K562 (cell line): ENCODE measurements around the gene KCTD19. TPM values are rescaled to one million over a fixed set of nuclear protein-coding genes. Genes with fewer than 3 reads are reported as not detected.

Experiments
- BCL6 ChIP-seq: fragments of 250-450 bp; sonication (Bioruptor Pico); IDR thresholded peaks from 2 replicates; pipeline ENCODE4 v1.4.0; 2020
- BRD9 ChIP-seq: fragments of 450-650 bp; IDR thresholded peaks from 2 replicates; pipeline ENCODE4 v1.6.1; 2018; ENCODE audit warnings: low read depth; ENCODE audit not compliant: partially characterized antibody
- CBFB ChIP-seq: sonication (generic); formaldehyde crosslinking; IDR thresholded peaks from 2 replicates; pipeline ENCODE4 v1.4.0; 2020; ENCODE audit warnings: mild to moderate bottlenecking, missing genetic modification reagents
- CBX1 ChIP-seq: sonication (generic); IDR thresholded peaks from 2 replicates; pipeline ENCODE4 v1.6.1; 2016; ENCODE audit warnings: antibody characterized with exemption, low read depth, mild to moderate bottlenecking
- FOXP1 ChIP-seq: sonication (generic); formaldehyde crosslinking; IDR thresholded peaks from 2 replicates; pipeline ENCODE4 v1.8.0; 2022; ENCODE audit warnings: mild to moderate bottlenecking, missing genetic modification reagents
- GATAD2B ChIP-seq: fragments of 450-650 bp; IDR thresholded peaks from 2 replicates; pipeline ENCODE4 v1.6.1; 2017; ENCODE audit warnings: mild to moderate bottlenecking, borderline replicate concordance
- HNRNPL ChIP-seq: fragments of 200-400 bp; formaldehyde crosslinking; IDR thresholded peaks from 2 replicates; pipeline ENCODE4 v1.6.1; 2017; ENCODE audit warnings: low read depth, mild to moderate bottlenecking, low read length
- MYC ChIP-seq, 2 experiments: fragments of 250-450 bp in 1 of 2; sonication (Bioruptor Pico) in 1 of 2; IDR thresholded peaks; 2 replicates each; pipeline versions ENCODE4 v1.5.1 to v1.6.1; 2012 to 2021; ENCODE audit warnings: low read depth in 2 of 2, borderline replicate concordance in 1 of 2, improper control_type of control experiment in 1 of 2, low read length in 1 of 2, mild to moderate bottlenecking in 1 of 2, moderate library complexity in 1 of 2
- NCOR1 ChIP-seq: fragments of 450-650 bp; IDR thresholded peaks from 2 replicates; pipeline ENCODE4 v1.6.1; 2016; ENCODE audit warnings: mild to moderate bottlenecking, moderate library complexity
- PCBP1 ChIP-seq: fragments of 200-400 bp; formaldehyde crosslinking; IDR thresholded peaks from 2 replicates; pipeline ENCODE4 v1.6.1; 2018; ENCODE audit warnings: mild to moderate bottlenecking, low read depth, low read length; ENCODE audit not compliant: poor library complexity, severe bottlenecking
- PYGO2 ChIP-seq: fragments of 450-650 bp; IDR thresholded peaks from 2 replicates; pipeline ENCODE4 v1.6.1; 2016; ENCODE audit warnings: mild to moderate bottlenecking, missing genetic modification characterization, moderate library complexity, missing compliant biosample characterization
- SIRT6 ChIP-seq: IDR thresholded peaks from one replicate; pipeline ENCODE4 v1.6.1; 2012; ENCODE audit warnings: low read depth, mild to moderate bottlenecking, control low read depth, inconsistent platforms, low read length, moderate library complexity
- SLC30A9 ChIP-seq: fragments of 250-450 bp; sonication (Bioruptor Pico); IDR thresholded peaks from 2 replicates; pipeline ENCODE4 v1.8.0; 2022; ENCODE audit warnings: mild to moderate bottlenecking, moderate library complexity
- TEAD4 ChIP-seq, 2 experiments: sonication (generic) in 1 of 2; formaldehyde crosslinking in 1 of 2; IDR thresholded peaks; 2 replicates each; pipeline versions ENCODE4 v1.6.1 to v1.8.0; 2012 to 2022; ENCODE audit warnings: borderline replicate concordance in 1 of 2, inconsistent platforms in 1 of 2, low read length in 1 of 2, mild to moderate bottlenecking in 1 of 2, missing genetic modification reagents in 1 of 2
- ZC3H8 ChIP-seq: fragments of 450-650 bp; IDR thresholded peaks from 2 replicates; pipeline ENCODE4 v1.6.1; 2017
- ZFX ChIP-seq: sonication (generic); formaldehyde crosslinking; IDR thresholded peaks from 2 replicates; pipeline ENCODE4 v1.8.0; 2022; ENCODE audit warnings: mild to moderate bottlenecking, missing genetic modification reagents, moderate library complexity
- ZNF212 ChIP-seq: fragments of 450-650 bp; formaldehyde crosslinking; IDR thresholded peaks from 2 replicates; pipeline ENCODE4 v1.4.0; 2020; ENCODE audit warnings: mild to moderate bottlenecking
- ZNF444 ChIP-seq: fragments of 250-450 bp; sonication (Bioruptor Pico); IDR thresholded peaks from 2 replicates; pipeline ENCODE4 v1.4.0; 2020; ENCODE audit warnings: mild to moderate bottlenecking, moderate library complexity
- polyA plus RNA-seq, 8 experiments: library from polyadenylated mRNA; depleted of rRNA in 4 of 8; stranded (reverse) in 5 of 8; unstranded in 3 of 8; fragments of >200 nt; fragmentation: Nextera tagmentation in 2 of 8; fragmentation: Illumina TruSeq in 1 of 8; extraction: Ambion mirVana in 2 of 8; extraction: Trizol in 1 of 8; gene quantifications; 2 replicates each; pipeline versions ENCODE4 v1.2.1 to v1.2.3, GENCODE V29; 2011 to 2014; ENCODE audit warnings: inconsistent platforms in 1 of 8, missing spikeins in 1 of 8
- total RNA-seq, 7 experiments: library from RNA; depleted of rRNA in 6 of 7; stranded (reverse); fragments of >200 nt in 6 of 7; fragmentation: Illumina TruSeq in 2 of 7; extraction: Trizol in 2 of 7; gene quantifications; 2 replicates each; pipeline versions ENCODE4 v1.2.1 to v1.2.3, GENCODE V29; 2011 to 2021; ENCODE audit warnings: low replicate concordance in 1 of 7
- TF ChIP-seq, protein P1 (sequence below): sonication (generic); IDR thresholded peaks from 2 replicates; pipeline ENCODE4 v1.6.1; 2016
- TF ChIP-seq, protein P2 (sequence below): sonication (generic); formaldehyde crosslinking; IDR thresholded peaks from 2 replicates; pipeline ENCODE4 v1.8.0; 2022; ENCODE audit warnings: missing genetic modification reagents, mild to moderate bottlenecking, moderate library complexity, borderline replicate concordance
- TF ChIP-seq, protein P3 (sequence below): fragments of 450-650 bp; formaldehyde crosslinking; IDR thresholded peaks from 2 replicates; pipeline ENCODE4 v1.4.0; 2020; ENCODE audit warnings: mild to moderate bottlenecking
- TF ChIP-seq, protein P4 (sequence below), 2 experiments: IDR thresholded peaks; 2 replicates each; pipeline ENCODE4 v1.6.1; 2011; ENCODE audit warnings: borderline replicate concordance in 1 of 2, control low read depth in 1 of 2, low read depth in 1 of 2, low read length in 1 of 2, mild to moderate bottlenecking in 1 of 2, mixed read lengths in 1 of 2, moderate library complexity in 1 of 2; ENCODE audit not compliant: insufficient read depth in 1 of 2, insufficient read length in 1 of 2, poor library complexity in 1 of 2, severe bottlenecking in 1 of 2; ENCODE audit errors: extremely low read depth in 1 of 2

The KCTD19 gene
- total and polyA plus RNA-seq, 9 of the 15 experiments (the other 6 are each of a cell fraction or from before 2014, with no cell fraction given), result 0.03 to 0.91 (median 0.22) TPM; not detected in 2

DNA sequence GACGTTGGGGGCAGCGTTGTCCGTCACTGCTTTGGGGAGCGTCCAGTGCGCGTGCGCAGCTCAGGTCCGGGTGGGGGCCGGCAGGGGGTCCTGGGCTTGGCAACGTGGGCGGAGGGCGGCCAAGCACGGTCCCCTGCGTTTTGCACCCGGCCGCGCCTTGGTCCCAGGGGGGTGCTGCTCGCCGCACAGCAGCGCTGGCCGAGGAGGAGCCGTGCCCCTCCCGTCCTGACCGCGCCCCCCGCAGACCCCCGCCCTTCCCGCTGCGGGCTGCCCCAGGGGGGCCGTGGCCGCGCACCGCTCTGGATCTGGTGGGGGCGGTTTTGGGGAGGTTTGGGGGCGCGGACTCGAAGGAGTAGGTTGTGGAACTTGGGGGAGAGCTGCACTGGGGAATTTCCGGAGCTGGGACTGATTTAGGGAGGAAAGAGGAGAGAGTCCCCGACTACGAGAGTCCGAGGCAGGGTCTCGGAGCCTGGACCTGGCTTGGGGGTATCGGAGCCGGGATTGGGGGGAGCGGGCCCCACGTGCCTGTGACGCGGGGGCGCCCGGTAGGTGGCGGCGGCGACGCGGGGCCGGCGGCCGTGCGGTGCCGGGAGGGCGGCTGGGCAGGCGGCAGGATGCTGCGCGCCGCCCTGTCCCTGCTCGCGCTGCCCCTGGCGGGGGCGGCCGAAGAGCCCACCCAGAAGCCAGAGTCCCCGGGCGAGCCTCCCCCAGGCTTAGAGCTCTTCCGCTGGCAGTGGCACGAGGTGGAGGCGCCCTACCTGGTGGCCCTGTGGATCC lies 78.0 kb downstream of the KCTD19 start, which contains the start of gene SLC9A5 (continued):
- TF ChIP-seq, protein P1, sequence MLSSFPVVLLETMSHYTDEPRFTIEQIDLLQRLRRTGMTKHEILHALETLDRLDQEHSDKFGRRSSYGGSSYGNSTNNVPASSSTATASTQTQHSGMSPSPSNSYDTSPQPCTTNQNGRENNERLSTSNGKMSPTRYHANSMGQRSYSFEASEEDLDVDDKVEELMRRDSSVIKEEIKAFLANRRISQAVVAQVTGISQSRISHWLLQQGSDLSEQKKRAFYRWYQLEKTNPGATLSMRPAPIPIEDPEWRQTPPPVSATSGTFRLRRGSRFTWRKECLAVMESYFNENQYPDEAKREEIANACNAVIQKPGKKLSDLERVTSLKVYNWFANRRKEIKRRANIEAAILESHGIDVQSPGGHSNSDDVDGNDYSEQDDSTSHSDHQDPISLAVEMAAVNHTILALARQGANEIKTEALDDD, result no peak
- TF ChIP-seq CBFB (CRISPR knock-in tag), result no peak
- TF ChIP-seq HNRNPL, result 0 out of 2 replicates have a peak, but pooled peaks have one; percentile 21
- TF ChIP-seq ZFX, result peak; percentile 40
- TF ChIP-seq, protein P2, sequence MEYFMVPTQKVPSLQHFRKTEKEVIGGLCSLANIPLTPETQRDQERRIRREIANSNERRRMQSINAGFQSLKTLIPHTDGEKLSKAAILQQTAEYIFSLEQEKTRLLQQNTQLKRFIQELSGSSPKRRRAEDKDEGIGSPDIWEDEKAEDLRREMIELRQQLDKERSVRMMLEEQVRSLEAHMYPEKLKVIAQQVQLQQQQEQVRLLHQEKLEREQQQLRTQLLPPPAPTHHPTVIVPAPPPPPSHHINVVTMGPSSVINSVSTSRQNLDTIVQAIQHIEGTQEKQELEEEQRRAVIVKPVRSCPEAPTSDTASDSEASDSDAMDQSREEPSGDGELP (CRISPR knock-in tag), result 0 out of 2 replicates have a peak, but pooled peaks have one; percentile 25
- no peak for TF ChIP-seq TEAD4 (IDR thresholded peaks at IDR 0.05; ENCODE audit: low read length)
- no peak for TF ChIP-seq TEAD4 (CRISPR knock-in tag; IDR thresholded peaks at IDR 0.05; ENCODE audit: borderline replicate concordance)
- TF ChIP-seq PCBP1, result peak; percentile 51
- TF ChIP-seq ZNF444 (CRISPR knock-in tag), result no peak
- TF ChIP-seq SLC30A9 (CRISPR knock-in tag), result no peak
- TF ChIP-seq MYC (IDR thresholded peaks at IDR 0.05; ENCODE audit: low read depth, low read length), result peak; percentile 67; the same call in 1 of the 2 replicates
- TF ChIP-seq MYC (CRISPR knock-in tag; IDR thresholded peaks at IDR 0.05; ENCODE audit: borderline replicate concordance, low read depth), result no peak
- TF ChIP-seq BCL6 (CRISPR knock-in tag), result no peak
- no peak for TF ChIP-seq ZC3H8
- TF ChIP-seq PYGO2 (tag), result no peak
- no peak for TF ChIP-seq NCOR1
- TF ChIP-seq FOXP1 (CRISPR knock-in tag), result no peak
- TF ChIP-seq ZNF212 (CRISPR knock-in tag), result no peak
- no peak for TF ChIP-seq SIRT6
- TF ChIP-seq, protein P3, sequence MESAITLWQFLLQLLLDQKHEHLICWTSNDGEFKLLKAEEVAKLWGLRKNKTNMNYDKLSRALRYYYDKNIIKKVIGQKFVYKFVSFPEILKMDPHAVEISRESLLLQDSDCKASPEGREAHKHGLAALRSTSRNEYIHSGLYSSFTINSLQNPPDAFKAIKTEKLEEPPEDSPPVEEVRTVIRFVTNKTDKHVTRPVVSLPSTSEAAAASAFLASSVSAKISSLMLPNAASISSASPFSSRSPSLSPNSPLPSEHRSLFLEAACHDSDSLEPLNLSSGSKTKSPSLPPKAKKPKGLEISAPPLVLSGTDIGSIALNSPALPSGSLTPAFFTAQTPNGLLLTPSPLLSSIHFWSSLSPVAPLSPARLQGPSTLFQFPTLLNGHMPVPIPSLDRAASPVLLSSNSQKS, result no peak
- TF ChIP-seq, protein P4, sequence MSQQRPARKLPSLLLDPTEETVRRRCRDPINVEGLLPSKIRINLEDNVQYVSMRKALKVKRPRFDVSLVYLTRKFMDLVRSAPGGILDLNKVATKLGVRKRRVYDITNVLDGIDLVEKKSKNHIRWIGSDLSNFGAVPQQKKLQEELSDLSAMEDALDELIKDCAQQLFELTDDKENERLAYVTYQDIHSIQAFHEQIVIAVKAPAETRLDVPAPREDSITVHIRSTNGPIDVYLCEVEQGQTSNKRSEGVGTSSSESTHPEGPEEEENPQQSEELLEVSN (IDR thresholded peaks at IDR 0.05; ENCODE audit: borderline replicate concordance in 1 of 2, extremely low read depth in 1 of 2, insufficient read depth in 1 of 2, insufficient read length in 1 of 2, low read depth in 1 of 2, low read length in 1 of 2, poor library complexity in 1 of 2, severe bottlenecking in 1 of 2), result peak; percentile 91 to 98
- TF ChIP-seq GATAD2B, result peak; percentile 65; the same call in 1 of the 2 replicates
- 0 out of 2 replicates have a peak, but pooled peaks have one; percentile 13 for TF ChIP-seq CBX1
- TF ChIP-seq BRD9, result no peak
